Measurements from ENCODE around the gene PMVK. TPM values are rescaled to one million over a fixed set of nuclear protein-coding genes. Genes with fewer than 3 reads are reported as not detected.

PMVK gene
- total RNA-seq, 1 experiment from 2014 or later, result 24.0 TPM

DNA sequence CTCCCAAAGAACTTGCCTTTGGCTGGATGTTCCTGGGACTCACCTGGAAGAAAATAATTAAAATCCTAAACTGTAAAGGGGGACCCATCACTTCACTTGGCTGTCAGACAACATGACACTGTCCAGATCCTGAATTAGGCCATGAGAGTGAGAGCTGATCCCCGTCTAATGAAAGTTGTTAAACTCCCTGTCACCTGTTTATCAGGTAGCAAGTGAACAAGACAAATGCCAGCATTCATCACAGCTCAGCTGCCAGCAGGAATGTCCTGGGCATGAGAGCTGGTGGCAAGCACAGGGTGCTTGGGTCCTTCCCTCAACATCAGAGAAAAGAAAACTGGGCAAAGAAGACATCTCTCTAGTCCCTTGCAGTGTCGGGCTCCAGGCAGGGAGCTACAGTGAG lies 23.8 kb downstream of the PMVK start (continued):
- TF ChIP-seq, protein P1, sequence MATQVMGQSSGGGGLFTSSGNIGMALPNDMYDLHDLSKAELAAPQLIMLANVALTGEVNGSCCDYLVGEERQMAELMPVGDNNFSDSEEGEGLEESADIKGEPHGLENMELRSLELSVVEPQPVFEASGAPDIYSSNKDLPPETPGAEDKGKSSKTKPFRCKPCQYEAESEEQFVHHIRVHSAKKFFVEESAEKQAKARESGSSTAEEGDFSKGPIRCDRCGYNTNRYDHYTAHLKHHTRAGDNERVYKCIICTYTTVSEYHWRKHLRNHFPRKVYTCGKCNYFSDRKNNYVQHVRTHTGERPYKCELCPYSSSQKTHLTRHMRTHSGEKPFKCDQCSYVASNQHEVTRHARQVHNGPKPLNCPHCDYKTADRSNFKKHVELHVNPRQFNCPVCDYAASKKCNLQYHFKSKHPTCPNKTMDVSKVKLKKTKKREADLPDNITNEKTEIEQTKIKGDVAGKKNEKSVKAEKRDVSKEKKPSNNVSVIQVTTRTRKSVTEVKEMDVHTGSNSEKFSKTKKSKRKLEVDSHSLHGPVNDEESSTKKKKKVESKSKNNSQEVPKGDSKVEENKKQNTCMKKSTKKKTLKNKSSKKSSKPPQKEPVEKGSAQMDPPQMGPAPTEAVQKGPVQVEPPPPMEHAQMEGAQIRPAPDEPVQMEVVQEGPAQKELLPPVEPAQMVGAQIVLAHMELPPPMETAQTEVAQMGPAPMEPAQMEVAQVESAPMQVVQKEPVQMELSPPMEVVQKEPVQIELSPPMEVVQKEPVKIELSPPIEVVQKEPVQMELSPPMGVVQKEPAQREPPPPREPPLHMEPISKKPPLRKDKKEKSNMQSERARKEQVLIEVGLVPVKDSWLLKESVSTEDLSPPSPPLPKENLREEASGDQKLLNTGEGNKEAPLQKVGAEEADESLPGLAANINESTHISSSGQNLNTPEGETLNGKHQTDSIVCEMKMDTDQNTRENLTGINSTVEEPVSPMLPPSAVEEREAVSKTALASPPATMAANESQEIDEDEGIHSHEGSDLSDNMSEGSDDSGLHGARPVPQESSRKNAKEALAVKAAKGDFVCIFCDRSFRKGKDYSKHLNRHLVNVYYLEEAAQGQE (IDR thresholded peaks at IDR 0.05; ENCODE audit: low read depth), result no peak
- TF ChIP-seq FOSL1 (IDR thresholded peaks at IDR 0.05; ENCODE audit: low read depth), result no peak
- TF ChIP-seq SIN3A (IDR thresholded peaks at IDR 0.05; ENCODE audit: low read depth), result no peak
- TF ChIP-seq EZH2 (IDR thresholded peaks at IDR 0.05), result no peak
- no peak for TF ChIP-seq JUND (IDR thresholded peaks at IDR 0.05)
- TF ChIP-seq SRF (IDR thresholded peaks at IDR 0.05; ENCODE audit: low read depth), result no peak
- TF ChIP-seq, protein P2, sequence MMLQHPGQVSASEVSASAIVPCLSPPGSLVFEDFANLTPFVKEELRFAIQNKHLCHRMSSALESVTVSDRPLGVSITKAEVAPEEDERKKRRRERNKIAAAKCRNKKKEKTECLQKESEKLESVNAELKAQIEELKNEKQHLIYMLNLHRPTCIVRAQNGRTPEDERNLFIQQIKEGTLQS (IDR thresholded peaks at IDR 0.05), result no peak
- TF ChIP-seq, protein P3, sequence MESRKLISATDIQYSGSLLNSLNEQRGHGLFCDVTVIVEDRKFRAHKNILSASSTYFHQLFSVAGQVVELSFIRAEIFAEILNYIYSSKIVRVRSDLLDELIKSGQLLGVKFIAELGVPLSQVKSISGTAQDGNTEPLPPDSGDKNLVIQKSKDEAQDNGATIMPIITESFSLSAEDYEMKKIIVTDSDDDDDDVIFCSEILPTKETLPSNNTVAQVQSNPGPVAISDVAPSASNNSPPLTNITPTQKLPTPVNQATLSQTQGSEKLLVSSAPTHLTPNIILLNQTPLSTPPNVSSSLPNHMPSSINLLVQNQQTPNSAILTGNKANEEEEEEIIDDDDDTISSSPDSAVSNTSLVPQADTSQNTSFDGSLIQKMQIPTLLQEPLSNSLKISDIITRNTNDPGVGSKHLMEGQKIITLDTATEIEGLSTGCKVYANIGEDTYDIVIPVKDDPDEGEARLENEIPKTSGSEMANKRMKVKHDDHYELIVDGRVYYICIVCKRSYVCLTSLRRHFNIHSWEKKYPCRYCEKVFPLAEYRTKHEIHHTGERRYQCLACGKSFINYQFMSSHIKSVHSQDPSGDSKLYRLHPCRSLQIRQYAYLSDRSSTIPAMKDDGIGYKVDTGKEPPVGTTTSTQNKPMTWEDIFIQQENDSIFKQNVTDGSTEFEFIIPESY (IDR thresholded peaks at IDR 0.05; ENCODE audit: extremely low read depth, insufficient replicate concordance, low read length), result no peak
- no peak for TF ChIP-seq CEBPB (IDR thresholded peaks at IDR 0.05; ENCODE audit: low read depth)

All from HCT116 (cell line).